HG02885 (cell line): ENCODE data around the gene PTPRT.

Experiments used
- ATAC-seq: cut with Tn5 transposase; IDR thresholded peaks from one replicate; pipeline ENCODE4 v1.9.1; 2021; ENCODE audit warnings: mild to moderate bottlenecking; ENCODE audit not compliant: unreplicated experiment, poor library complexity

Gene PTPRT

DNA sequence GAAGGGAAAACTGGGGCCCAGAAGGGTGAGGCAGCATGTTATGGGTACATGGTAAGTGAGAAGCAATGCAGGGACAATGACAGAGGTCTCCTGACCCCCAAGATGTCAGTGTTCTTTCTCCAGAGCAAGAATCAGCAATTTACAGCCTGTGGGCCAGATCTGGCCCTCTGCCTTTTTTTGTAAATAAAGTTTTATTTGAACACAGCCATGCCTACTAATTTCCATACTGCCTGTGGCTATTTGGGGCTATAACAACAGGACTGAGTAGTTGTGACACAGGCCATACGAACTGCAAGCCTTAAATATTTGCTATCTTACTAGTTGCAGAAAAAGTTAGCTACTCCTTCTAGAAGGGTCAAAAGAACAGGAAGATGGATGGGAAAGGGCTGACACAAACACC is 52.5 kb downstream of the PTPRT start:
- no peak for ATAC-seq

DNA sequence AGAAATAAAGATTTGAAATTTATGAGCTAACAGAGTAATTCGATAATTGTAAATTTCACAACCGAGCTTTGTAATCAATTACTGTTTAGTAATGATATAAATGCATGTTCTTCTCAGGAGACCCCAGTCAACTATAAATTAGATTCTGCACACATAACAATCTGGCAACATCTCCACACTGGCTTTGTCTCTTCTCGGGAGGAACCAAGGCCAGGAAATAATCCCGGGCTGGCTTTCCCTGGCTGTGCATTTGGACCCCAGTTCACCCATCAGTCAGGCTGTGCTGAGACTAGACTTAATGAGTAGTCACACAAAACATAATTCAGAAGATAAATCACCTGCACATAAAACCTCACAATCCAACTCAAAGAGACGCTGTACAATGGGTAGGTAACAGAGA is 65.5 kb downstream of the PTPRT start:
- ATAC-seq = no peak

DNA sequence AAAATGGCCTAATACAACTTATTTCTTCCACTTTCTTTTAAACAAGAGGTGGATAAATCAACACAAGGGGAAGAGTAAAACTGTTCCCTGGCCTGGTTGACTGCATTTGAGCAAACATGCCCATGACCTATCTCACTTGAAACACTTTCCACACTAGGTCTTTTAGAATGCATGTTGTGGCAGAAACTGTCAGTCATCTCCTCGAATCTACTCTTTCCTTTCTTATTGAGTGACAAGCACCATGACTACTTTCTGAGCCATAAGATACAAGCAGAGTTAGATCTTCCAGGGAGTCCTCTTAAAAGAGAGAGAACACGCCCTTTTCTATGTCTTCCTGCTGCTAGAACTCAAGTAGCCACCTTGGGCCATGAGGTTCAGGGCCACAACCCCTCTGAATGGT is 66.5 kb downstream of the PTPRT start:
- no peak for ATAC-seq

DNA sequence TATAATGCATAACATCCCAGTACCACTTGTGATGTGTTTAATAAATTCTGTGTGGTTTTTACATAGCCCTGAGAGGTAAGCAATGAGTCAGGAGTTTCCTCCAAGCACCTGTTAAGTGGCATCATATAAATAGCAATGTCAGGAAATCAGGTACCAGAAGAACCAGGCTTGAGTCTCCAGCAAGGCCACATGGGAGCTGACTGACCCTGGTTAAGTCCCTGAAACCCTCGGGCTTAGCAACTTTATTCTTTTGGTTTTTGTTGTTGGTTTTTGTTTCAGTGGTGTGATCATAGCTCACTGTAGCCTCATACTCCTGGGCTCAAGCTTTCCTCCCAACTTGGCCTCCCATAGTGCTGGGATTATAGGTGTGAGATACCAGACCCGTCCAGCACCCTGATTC is 70.0 kb downstream of the PTPRT start:
- ATAC-seq = no peak

DNA sequence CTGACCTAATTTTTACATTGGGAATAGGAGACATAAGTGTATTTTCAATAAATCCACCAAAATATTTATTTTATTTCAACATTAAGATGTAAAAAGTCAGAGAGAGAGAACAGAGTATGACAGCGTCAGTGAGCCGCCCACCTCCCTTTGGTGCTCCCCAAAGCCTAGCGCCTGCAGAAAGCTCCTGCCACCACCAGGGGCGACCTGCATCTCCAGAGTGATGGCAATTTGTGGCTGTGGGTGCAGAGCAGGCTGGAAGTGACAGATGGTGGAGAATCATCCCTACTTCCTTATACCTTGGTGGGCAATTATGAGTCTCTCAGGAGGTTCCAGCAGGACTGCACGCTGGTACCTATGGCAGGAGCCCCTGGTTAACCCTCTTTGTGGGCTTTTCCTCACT is 87.3 kb downstream of the PTPRT start:
- no peak for ATAC-seq

DNA sequence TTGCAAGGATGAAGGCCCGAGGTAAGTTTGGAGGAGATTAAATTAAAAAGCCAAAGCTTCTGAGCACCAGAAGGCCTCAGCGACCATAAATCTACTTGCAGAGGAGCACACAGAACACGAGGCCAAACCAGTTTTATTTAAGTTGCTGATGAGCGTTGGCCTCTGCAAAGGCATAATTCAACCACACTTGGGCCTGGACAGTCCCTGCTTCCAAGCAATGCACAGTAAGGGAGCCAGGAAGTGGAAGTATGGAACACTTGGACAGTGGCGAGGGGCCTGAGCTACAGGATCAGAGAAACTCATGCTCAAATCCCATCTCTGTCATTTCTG is 92.8 kb downstream of the PTPRT start:
- no peak for ATAC-seq

DNA sequence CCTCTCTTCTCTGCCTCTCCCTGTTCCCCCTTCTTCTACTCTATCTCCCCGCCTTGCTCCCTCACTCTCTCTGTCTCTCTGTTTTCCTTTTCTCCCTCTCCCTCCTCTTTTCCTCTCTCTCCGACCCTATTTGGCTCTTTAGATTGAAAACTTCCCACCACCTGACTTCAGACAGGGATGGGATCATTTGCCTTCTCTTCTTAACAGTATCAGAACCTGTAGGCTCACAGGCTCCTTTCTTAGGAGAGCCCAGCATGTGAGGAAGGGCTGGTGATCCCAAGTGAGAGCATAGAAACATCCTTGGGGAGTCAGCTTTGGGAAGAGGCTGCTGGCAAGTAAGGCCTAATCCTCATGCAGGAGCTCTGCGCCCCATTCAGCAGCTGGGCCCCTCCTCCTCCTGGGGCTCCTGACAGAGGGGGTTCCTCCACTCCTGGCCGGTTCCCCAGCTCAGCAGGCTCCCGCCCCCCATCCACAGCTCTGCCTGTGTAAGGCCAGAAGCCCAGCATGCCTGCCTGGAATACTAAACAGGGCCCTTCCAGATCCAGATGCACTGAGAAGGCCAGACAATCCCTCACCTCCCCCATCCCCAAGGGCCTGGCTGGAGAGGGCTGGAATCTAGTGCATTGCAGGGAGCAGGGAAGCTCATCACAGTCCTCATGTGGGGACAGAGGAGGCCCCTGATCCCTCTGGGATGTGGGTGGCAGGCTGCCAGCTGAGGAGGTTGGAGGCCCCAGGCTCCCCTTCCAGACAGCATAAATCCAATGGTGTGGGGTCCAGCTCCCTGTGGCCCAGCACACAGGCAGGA is 93.4 kb downstream of the PTPRT start:
- ATAC-seq = no peak

DNA sequence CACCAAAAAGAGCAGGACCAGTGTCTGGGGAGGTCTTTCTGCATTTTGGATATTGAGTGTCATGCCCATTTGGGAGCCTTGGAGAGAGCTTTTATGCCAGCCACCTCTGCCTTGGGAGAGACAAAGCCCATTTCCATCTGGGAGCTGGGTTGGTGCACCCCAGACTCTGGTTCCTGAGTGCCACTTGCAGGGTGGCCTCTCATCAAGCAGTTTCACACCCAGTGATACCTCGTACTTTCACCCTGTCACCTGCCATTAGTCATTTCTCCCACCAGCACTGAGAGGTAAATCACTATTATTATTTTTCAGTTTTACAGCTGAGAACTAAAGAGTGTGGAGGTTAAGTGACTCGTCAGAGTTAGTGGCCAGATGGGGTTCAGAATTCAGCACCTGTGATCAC is 94.7 kb downstream of the PTPRT start:
- ATAC-seq = no peak

DNA sequence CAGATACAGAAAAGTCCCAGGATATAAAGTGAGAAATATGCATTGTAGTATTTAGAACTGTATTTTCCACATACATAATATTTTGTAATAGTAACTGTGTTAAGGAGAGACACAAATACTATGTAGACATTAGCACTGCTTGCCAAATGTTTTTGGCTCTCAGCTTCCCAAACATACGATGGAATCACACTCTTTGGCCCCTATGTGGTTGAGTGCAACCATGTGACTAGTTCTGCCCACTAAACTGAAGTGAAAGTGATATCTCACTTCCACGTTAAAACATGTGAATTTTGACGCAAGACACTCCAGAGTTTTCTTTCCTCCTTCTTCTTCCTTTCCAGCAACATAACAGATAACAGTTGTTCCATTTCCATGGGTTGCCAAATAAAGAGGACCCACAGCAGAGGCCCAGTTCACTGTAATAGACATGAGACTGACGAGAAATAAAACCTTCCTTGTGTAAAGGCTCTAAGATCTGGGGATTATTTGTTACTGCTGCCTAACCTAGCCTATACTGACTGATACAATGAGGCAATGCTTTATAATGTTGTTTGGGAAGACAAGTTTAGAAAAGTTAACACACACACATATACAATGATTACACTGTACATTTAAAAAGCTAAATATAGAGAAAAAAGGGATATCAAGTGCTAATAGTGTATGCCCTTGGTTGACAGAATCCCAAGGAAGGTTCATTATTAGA is 97.2 kb downstream of the PTPRT start:
- ATAC-seq = no peak

DNA sequence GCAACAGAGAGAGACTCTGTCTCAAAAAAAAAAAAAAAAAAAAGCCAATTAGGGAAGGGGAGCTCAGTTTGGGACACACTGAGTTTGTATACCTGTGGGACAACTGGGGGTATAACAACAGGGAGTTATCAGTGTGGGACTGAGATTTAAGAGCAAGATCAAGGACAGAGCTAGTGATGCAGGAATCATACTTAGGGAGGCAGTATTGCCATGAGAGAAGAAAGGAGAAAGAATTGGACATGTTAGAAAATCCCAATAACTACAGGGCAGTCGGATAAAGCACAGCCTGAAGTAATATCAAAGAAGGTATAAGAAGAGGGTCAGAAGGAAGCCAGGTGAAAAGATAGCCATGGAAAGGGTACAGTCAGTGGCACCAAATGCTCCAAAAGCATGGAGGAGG is 121.2 kb downstream of the PTPRT start:
- no peak for ATAC-seq

DNA sequence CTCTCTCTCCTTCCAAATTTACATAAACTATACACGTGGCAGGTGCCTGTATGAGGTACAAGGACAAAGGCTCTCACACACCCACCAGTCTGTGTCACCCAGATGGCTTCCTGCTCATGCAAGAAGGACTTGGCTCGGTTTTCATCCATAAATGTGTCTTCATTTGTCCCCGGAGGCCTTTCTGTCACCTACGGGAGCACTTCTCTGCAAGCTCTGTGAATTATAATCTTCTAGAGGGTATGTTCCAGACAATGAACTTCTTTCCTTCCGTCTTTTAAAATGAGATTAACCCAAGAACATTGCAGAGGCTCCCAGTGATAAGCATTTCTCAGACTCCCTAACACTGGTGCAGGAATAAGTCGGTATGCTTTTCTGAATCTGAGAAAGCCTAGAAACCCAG is 123.6 kb downstream of the PTPRT start:
- ATAC-seq = no peak

DNA sequence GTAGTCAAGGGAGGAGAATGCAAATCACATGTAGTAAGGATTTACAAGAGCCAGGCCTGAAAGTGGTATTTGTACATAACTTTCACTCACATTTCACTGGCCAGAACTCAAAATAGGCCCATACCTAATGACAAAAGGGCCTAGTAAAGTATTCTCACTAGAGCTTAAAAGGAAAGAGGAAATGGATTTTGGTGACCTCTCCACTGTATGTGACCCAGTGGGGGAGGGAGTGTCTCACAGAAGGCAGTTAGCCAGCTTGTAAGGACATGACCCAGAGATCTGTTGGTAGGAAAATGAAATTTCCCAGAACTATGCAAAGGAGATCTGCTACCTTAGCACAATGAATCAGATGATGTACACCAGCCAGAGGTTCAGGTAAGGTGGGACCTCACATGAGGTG is 124.4 kb downstream of the PTPRT start:
- ATAC-seq = no peak

DNA sequence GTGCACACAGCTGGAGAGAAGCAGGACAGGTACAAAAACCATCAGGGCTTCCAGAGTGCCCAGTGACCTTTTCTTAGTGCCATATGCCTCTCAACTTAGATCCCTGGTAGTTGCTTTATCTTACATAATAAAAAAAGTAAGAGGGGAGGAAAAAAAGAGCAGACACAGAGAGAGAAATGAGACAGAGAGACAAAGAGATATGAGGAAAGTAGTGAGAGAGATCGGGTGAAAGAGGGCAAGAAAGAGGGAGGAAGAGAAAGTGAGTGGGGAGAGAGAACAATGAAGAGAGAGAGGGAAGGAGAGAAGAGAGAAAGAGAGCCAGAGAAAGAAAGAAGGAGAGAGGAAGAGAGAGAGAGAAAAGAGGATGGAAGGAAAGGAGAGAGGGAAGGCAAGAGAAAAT is 131.6 kb downstream of the PTPRT start:
- ATAC-seq = no peak

DNA sequence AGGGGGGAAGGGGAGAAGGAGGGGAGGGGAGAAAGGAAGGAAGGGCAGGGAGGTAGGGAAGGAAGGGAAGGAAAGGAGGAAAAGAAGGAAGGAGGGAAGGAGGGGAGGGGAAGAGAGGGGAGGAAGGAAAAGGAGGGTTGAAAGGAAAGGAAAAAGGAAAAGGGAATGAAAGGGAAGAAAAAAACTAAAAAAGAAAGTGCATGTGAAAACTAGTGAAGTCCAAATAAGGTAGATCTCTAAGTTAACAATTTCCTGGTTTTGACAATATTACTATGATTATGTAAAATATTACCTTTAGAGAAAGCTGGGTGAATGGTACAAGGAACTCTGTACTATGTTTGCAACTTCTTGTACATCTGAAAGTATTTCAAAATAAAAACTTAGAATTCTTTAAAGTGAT is 132.4 kb downstream of the PTPRT start:
- no peak for ATAC-seq

DNA sequence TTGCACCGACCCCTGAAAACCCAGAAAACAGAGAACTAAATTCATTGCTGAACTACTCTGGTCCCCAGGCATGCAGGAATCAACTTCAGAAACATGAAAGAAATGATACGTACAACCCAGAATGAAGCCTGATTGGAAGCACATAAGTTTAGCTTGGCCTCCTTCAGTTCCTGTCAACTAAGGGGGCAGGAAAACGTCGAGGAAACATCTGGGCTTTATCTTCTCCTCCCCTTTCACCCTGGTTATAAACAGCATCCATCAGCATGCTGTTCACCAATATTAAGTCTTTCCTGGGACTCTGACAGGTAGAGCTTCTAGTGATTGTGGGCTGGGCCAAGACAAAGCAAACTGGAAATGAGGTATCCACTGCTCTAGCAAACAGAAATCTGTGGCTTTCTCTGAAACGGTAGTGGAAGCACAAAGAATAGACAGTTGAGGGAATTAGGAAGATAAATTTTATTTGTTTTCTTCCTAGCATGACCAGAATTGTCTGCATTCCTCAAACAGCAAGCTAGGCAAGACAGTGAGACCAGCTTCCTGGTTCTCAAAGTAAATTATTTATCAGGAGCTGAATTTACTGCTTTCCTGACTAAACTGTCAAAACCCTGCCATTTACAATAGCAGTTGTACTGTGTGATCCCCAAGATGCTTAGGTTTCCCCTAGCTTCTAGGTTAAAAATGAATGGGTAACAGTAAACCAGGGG is 134.4 kb downstream of the PTPRT start:
- ATAC-seq = no peak

DNA sequence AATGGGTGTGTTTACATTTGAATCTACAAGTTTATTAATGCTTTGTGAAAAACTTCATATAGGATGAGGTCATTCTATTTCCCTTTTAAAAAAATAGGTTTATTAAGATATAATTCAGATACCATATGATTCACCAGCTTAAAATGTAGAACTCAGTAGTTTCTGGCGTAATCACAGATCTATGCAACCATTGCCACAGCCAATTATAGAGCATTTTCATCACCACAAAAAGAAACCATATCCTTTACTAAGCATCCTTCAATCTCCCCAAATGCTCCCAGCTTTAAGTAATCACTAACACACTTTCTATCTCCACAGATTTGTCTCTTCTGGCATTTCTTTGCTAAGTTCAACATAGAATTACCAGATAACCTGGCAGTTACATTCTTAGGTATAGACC is 137.2 kb downstream of the PTPRT start:
- ATAC-seq = no peak

DNA sequence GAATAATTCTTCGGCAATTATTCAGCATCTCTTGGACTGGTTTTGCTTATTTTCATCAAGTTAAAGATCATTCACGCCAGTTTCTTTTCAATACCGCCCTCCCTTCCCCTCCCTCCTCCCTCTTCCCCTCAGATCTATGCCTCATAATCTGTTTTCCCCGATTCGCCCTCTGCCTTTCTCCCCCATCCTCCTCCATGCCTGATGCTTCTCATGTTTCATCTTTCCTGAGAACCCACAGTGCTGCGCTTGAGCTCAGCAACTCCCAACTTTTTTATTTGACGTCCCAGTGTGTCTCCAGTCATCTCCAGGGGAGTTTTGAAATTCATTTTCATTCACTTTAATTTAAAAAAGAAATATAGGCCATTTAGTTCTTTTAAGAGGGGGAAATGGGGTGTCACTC is 142.7 kb downstream of the PTPRT start:
- ATAC-seq = no peak

DNA sequence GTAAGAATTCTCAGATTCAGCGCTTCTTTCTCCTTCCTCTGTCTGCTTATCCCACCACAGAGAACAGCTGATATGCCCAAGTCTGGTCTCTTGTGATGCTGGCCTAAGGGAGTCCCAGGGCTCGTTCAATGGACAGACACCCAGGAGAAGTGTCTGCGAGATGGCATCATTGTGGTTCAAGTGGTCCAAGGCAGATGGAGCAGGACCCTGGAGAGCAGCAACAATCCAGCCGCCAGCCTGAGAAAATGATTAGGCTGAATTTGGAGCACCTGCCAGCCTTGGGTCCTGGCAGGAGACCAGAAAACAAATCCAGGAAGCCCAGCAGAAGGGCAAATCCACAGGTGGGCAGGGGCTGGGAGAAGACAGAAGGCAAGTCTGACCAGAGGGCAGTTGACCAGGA is 145.8 kb downstream of the PTPRT start:
- ATAC-seq = no peak

DNA sequence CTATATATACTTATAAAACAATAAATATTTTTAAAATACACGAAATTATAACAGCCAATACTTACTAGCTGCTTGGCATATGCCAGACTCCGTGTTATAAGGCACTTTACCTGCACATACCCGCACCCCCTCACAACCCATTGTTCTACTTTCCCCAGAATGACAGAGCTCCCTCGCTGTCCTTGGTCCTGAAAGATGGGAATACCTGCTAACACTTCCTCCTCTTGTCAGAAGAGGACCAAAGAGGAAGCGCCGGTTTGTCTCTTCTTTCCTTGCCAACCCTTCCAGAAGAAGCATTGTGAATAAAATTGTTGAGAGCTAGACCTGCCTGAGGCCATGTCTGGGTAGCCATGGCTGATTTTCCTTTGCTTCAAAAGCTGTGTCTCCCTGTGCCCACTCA is 149.3 kb downstream of the PTPRT start:
- no peak for ATAC-seq

DNA sequence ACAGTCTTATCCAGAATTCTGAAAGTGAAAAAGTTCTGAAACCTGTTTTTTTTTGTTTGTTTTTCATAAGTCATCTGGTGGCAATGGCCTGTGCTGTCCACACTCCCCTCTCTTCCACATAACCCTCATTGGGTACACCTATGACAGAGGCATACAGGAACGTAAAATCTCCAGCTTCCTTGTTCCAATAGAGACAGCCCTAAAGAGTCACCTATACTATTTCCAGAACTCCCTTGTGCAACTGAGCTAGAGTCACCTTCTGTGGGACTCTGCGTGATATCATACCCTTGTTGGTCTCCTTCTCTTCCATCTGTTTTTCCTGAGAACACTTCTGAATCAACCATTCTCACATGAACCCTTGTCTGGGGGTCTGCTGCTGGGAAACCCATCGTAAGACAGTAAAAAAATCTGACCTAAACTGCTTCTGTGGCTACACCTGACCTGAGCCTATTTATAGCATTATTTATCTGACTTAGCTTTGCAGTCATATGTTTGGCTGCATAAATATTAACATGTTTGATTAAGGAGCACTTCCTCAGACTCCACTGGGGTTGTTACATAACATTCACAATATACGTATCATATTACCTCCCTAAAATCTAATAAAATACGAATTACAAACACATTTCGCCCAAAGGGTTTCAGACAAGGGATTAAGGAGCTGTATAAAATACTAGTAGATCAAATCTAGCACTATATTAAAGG is 151.9 kb downstream of the PTPRT start:
- ATAC-seq = no peak
